Liver (tissue), 9 donors: Measurements from ENCODE around the gene ADCYAP1. TPM values are rescaled to one million over a fixed set of nuclear protein-coding genes. Genes with fewer than 3 reads are reported as not detected.
A peak's percentile ranks its signal among the peaks of the same experiment; 100 is the strongest.

Experiments
- DNase-seq: peaks from one replicate; pipeline ENCODE4 v3.0.0-alpha.2; 2017; ENCODE audit warnings: low spot score
- H3K27ac ChIP-seq, 2 donors: one replicate each; pipeline ENCODE4 v1.7.0; 2013; ENCODE audit warnings: inconsistent platforms in 2 of 2, low read length in 2 of 2, control low read depth in 1 of 2, low read depth in 1 of 2, mild to moderate bottlenecking in 1 of 2
- H3K27me3 ChIP-seq, 4 donors: one replicate each; pipeline versions ENCODE4 v1.6.1 to v1.7.0; 2013; ENCODE audit warnings: low read length in 3 of 4, inconsistent platforms in 1 of 4, mild to moderate bottlenecking in 1 of 4, moderate library complexity in 1 of 4; ENCODE audit not compliant: control insufficient read depth in 4 of 4, insufficient read depth in 4 of 4
- H3K36me3 ChIP-seq, 4 donors: one replicate each; pipeline versions ENCODE4 v1.6.1 to v1.7.0; 2013; ENCODE audit warnings: low read length in 3 of 4, mild to moderate bottlenecking in 3 of 4, low read depth in 1 of 4, moderate library complexity in 1 of 4; ENCODE audit not compliant: control insufficient read depth in 4 of 4, insufficient read depth in 3 of 4
- H3K4me1 ChIP-seq, 4 donors: one replicate each; pipeline versions ENCODE4 v1.6.1 to v1.7.0; 2013; ENCODE audit warnings: low read length in 3 of 4, mild to moderate bottlenecking in 3 of 4, moderate library complexity in 1 of 4; ENCODE audit not compliant: control insufficient read depth in 4 of 4, insufficient read depth in 4 of 4
- H3K4me3 ChIP-seq, 3 donors: one replicate each; pipeline versions ENCODE4 v1.6.1 to v1.7.0; 2013; ENCODE audit warnings: low read length in 3 of 3, control low read depth in 1 of 3, low read depth in 1 of 3, mild to moderate bottlenecking in 1 of 3
- H3K9ac ChIP-seq, 2 donors: one replicate each; pipeline ENCODE4 v1.7.0; 2013; ENCODE audit warnings: low read length in 2 of 2, mild to moderate bottlenecking in 2 of 2, moderate library complexity in 2 of 2, control low read depth in 1 of 2, low read depth in 1 of 2
- H3K9me3 ChIP-seq, 4 donors: one replicate each; pipeline versions ENCODE4 v1.6.1 to v1.7.0; 2013; ENCODE audit warnings: low read length in 3 of 4; ENCODE audit not compliant: control insufficient read depth in 4 of 4
- FOXA2 ChIP-seq: IDR thresholded peaks from 2 replicates; pipeline ENCODE4 v1.6.1; 2016; ENCODE audit warnings: antibody characterized with exemption
- GABPA ChIP-seq, 2 donors: IDR thresholded peaks in 1 of 2; conservative IDR thresholded peaks in 1 of 2; 2 replicates each; pipeline ENCODE4 v1.6.1; 2016; ENCODE audit warnings: antibody characterized with exemption in 2 of 2, mild to moderate bottlenecking in 1 of 2, moderate library complexity in 1 of 2
- HNF4A ChIP-seq, 2 donors: conservative IDR thresholded peaks; 2 replicates each; pipeline ENCODE4 v1.6.1; 2016; ENCODE audit warnings: antibody characterized with exemption in 2 of 2, mild to moderate bottlenecking in 2 of 2
- HNF4G ChIP-seq: IDR thresholded peaks from 2 replicates; pipeline ENCODE4 v1.6.1; 2016; ENCODE audit warnings: antibody characterized with exemption
- JUND ChIP-seq, 2 donors: IDR thresholded peaks; 2 replicates each; pipeline ENCODE4 v1.6.1; 2016; ENCODE audit warnings: antibody characterized with exemption in 2 of 2
- NR2F2 ChIP-seq: IDR thresholded peaks from 2 replicates; pipeline ENCODE4 v1.6.1; 2016; ENCODE audit warnings: antibody characterized with exemption
- RAD21 ChIP-seq, 2 donors: IDR thresholded peaks; 2 replicates each; pipeline ENCODE4 v1.6.1; 2016; ENCODE audit warnings: antibody characterized with exemption in 2 of 2, mild to moderate bottlenecking in 2 of 2
- RXRA ChIP-seq, 2 donors: IDR thresholded peaks; 2 replicates each; pipeline ENCODE4 v1.6.1; 2017 to 2018; ENCODE audit warnings: antibody characterized with exemption in 2 of 2, mild to moderate bottlenecking in 1 of 2
- TAF1 ChIP-seq: conservative IDR thresholded peaks from 2 replicates; pipeline ENCODE4 v1.6.1; 2016; ENCODE audit warnings: antibody characterized with exemption, mild to moderate bottlenecking
- YY1 ChIP-seq: IDR thresholded peaks from 2 replicates; pipeline ENCODE4 v1.6.1; 2016; ENCODE audit warnings: antibody characterized with exemption, mild to moderate bottlenecking
- WGBS: extraction: QIAGEN DNeasy Blood & Tissue Kit; methylation state at CpG from one replicate; pipeline ENCODE4 v1.1.7; 2013; 5-methylcytosine and 5-hydroxymethylcytosine counted together
- polyA plus RNA-seq, 2 donors: library from polyadenylated mRNA; stranded (reverse) in 1 of 2; unstranded in 1 of 2; fragments of 200-250 nt in 1 of 2; fragments of >200 nt in 1 of 2; fragmentation: Nextera tagmentation in 1 of 2; extraction: Ambion mirVana in 1 of 2; gene quantifications; one replicate each; pipeline versions ENCODE4 v1.2.1 to v1.2.3, GENCODE V29; 2013 to 2015
- total RNA-seq, 2 donors: library from RNA; depleted of rRNA; stranded (reverse); fragments of >200 nt; gene quantifications; one replicate each; pipeline ENCODE4 v1.2.3, GENCODE V29; 2014
- TF ChIP-seq, protein P1 (sequence below): IDR thresholded peaks from 2 replicates; pipeline ENCODE4 v1.6.1; 2016; ENCODE audit warnings: antibody characterized with exemption
- TF ChIP-seq, protein P2 (sequence below): IDR thresholded peaks from 2 replicates; pipeline ENCODE4 v1.6.1; 2016; ENCODE audit warnings: antibody characterized with exemption
- TF ChIP-seq, protein P3 (sequence below): IDR thresholded peaks from 2 replicates; pipeline ENCODE4 v1.6.1; 2016; ENCODE audit warnings: antibody characterized with exemption
- TF ChIP-seq, protein P4 (sequence below): fragments of 150-350 bp; IDR thresholded peaks from 2 replicates; pipeline ENCODE4 v1.5.1; 2017; ENCODE audit warnings: improper control_type of control experiment, low read depth, low read length; ENCODE audit not compliant: missing input control
- TF ChIP-seq, protein P5 (sequence below): IDR thresholded peaks from 2 replicates; pipeline ENCODE4 v1.6.1; 2016; ENCODE audit warnings: antibody characterized with exemption, mild to moderate bottlenecking
- donor health status: healthy.
- donor health status: healthy.
- donor health status: healthy.
- donor health status: healthy.
- donor health status: healthy.

Gene ADCYAP1
- total and polyA plus RNA-seq, 4 donors: 0.02 to 0.08 TPM; not detected in 2

DNA sequence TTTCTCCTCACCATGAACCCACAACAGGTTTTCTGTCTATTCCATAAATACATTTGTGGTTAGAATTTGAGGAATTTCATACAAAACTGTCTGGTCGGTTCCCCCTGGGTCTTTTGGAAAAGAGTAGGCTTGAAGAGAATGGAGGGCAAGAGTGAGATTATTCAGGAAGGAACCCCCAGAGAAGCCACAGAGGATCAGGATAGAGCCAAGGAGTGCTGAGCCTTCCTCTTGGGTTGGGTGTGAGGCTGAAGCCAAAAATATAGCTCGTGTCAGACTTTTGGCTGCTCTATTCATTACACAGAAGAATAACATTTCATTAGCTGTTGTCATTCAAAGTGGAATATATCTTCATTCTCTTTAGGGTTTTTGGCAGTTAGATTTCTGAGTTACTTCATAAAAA lies 46.7 kb upstream of the ADCYAP1 start:
- Histone ChIP-seq H3K27ac (no peak overlapping the region), H3K4me3 (no peak overlapping the region), H3K36me3 (no peaks in the 10 kb centered on the region), H3K9me3 (no peaks in the 10 kb centered on the region), H3K27me3 (no peaks in the 10 kb centered on the region), H3K4me1 (no peaks in the 10 kb centered on the region), H3K9ac (no peak overlapping the region)
- 78% methylated on average over 2 of the region's 2 CpGs for WGBS
- TF ChIP-seq, protein P1, sequence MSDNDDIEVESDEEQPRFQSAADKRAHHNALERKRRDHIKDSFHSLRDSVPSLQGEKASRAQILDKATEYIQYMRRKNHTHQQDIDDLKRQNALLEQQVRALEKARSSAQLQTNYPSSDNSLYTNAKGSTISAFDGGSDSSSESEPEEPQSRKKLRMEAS: no peak
- TF ChIP-seq RXRA (IDR thresholded peaks at IDR 0.05) (no peak), NR2F2 (no peak), GABPA (IDR thresholded peaks at IDR 0.05 in 1 of 2, conservative IDR thresholded peaks at IDR 0.05 in 1 of 2) (no peak), HNF4A (conservative IDR thresholded peaks at IDR 0.05) (no peak), HNF4G (no peak)
- TF ChIP-seq, protein P2, sequence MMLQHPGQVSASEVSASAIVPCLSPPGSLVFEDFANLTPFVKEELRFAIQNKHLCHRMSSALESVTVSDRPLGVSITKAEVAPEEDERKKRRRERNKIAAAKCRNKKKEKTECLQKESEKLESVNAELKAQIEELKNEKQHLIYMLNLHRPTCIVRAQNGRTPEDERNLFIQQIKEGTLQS: no peak
- TF ChIP-seq, protein P3, sequence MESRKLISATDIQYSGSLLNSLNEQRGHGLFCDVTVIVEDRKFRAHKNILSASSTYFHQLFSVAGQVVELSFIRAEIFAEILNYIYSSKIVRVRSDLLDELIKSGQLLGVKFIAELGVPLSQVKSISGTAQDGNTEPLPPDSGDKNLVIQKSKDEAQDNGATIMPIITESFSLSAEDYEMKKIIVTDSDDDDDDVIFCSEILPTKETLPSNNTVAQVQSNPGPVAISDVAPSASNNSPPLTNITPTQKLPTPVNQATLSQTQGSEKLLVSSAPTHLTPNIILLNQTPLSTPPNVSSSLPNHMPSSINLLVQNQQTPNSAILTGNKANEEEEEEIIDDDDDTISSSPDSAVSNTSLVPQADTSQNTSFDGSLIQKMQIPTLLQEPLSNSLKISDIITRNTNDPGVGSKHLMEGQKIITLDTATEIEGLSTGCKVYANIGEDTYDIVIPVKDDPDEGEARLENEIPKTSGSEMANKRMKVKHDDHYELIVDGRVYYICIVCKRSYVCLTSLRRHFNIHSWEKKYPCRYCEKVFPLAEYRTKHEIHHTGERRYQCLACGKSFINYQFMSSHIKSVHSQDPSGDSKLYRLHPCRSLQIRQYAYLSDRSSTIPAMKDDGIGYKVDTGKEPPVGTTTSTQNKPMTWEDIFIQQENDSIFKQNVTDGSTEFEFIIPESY: no peak
- TF ChIP-seq, protein P4, sequence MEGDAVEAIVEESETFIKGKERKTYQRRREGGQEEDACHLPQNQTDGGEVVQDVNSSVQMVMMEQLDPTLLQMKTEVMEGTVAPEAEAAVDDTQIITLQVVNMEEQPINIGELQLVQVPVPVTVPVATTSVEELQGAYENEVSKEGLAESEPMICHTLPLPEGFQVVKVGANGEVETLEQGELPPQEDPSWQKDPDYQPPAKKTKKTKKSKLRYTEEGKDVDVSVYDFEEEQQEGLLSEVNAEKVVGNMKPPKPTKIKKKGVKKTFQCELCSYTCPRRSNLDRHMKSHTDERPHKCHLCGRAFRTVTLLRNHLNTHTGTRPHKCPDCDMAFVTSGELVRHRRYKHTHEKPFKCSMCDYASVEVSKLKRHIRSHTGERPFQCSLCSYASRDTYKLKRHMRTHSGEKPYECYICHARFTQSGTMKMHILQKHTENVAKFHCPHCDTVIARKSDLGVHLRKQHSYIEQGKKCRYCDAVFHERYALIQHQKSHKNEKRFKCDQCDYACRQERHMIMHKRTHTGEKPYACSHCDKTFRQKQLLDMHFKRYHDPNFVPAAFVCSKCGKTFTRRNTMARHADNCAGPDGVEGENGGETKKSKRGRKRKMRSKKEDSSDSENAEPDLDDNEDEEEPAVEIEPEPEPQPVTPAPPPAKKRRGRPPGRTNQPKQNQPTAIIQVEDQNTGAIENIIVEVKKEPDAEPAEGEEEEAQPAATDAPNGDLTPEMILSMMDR: no peak
- DNase-seq: no peak

DNA sequence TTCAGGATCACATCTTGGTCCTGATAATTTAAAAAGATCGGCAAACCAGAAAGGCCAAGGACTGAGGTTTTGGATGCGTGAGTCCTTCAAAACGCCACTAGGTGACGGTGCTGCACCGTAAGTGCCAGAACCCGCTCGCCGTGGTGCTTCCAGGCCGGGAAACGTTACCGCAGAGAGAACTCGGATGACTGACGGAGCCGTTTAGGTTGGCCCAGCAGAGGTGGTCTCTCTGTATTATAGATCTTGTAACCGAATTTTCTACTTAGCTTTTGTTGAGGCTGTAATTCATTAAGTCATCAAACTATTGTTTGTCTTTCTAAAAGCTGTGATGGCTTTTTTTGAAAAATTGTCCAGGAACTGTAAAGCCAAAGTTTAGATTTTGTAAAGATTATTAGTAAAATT lies 39.8 kb upstream of the ADCYAP1 start:
- DNase-seq: peak; percentile 59
- no peaks in the 10 kb centered on the region for H3K36me3 ChIP-seq
- no peaks in the 10 kb centered on the region for H3K27me3 ChIP-seq
- no peak for TF ChIP-seq FOXA2
- no peak for TF ChIP-seq TAF1
- TF ChIP-seq, protein P1: no peak
- TF ChIP-seq, protein P2: no peak
- no peak for TF ChIP-seq HNF4G
- TF ChIP-seq, protein P3: no peak
- TF ChIP-seq RXRA (IDR thresholded peaks at IDR 0.05): peak in 1 of 2 donors; percentile 7
- TF ChIP-seq, protein P4: peak; percentile 99
- no peak for TF ChIP-seq YY1
- peak; percentile 99 to 100 for TF ChIP-seq RAD21 (IDR thresholded peaks at IDR 0.05)
- no peak for TF ChIP-seq GABPA (IDR thresholded peaks at IDR 0.05 in 1 of 2, conservative IDR thresholded peaks at IDR 0.05 in 1 of 2)
- TF ChIP-seq JUND (IDR thresholded peaks at IDR 0.05): no peak
- TF ChIP-seq, protein P5, sequence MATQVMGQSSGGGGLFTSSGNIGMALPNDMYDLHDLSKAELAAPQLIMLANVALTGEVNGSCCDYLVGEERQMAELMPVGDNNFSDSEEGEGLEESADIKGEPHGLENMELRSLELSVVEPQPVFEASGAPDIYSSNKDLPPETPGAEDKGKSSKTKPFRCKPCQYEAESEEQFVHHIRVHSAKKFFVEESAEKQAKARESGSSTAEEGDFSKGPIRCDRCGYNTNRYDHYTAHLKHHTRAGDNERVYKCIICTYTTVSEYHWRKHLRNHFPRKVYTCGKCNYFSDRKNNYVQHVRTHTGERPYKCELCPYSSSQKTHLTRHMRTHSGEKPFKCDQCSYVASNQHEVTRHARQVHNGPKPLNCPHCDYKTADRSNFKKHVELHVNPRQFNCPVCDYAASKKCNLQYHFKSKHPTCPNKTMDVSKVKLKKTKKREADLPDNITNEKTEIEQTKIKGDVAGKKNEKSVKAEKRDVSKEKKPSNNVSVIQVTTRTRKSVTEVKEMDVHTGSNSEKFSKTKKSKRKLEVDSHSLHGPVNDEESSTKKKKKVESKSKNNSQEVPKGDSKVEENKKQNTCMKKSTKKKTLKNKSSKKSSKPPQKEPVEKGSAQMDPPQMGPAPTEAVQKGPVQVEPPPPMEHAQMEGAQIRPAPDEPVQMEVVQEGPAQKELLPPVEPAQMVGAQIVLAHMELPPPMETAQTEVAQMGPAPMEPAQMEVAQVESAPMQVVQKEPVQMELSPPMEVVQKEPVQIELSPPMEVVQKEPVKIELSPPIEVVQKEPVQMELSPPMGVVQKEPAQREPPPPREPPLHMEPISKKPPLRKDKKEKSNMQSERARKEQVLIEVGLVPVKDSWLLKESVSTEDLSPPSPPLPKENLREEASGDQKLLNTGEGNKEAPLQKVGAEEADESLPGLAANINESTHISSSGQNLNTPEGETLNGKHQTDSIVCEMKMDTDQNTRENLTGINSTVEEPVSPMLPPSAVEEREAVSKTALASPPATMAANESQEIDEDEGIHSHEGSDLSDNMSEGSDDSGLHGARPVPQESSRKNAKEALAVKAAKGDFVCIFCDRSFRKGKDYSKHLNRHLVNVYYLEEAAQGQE: no peak
- no peaks in the 10 kb centered on the region for H3K9me3 ChIP-seq
- H3K4me1 ChIP-seq: no peaks in the 10 kb centered on the region
- H3K4me3 ChIP-seq: no peak overlapping the region
- H3K27ac ChIP-seq: no peak overlapping the region
- under 1% methylated on average over 15 of the region's 15 CpGs for WGBS
- no peak overlapping the region for H3K9ac ChIP-seq
